GM18502 (cell line): ENCODE results near the gene SND1.
"Not testable (repeated sequence)": the region's sequence is repeated elsewhere in the genome, so short reads cannot be mapped to it uniquely, and the experiment has no call there.

Source experiments
- ATAC-seq: cut with Tn5 transposase; IDR thresholded peaks from one replicate; pipeline ENCODE4 v1.9.1; 2021; ENCODE audit warnings: mild to moderate bottlenecking; ENCODE audit not compliant: unreplicated experiment, poor library complexity

The SND1 gene

GRCh38 chr7:127899411-127899810 is 247.4 kb downstream of the SND1 start:
- ATAC-seq = no peak

- ATAC-seq = no peak
Measured at GRCh38 chr7:127900141-127900540, 248.1 kb downstream of the SND1 start.

- ATAC-seq = no peak
Measured at GRCh38 chr7:127900732-127901685, 249.0 kb downstream of the SND1 start.

- ATAC-seq = no peak
Measured at GRCh38 chr7:127901895-127902703, 250.1 kb downstream of the SND1 start.

- not testable (repeated sequence) for ATAC-seq
Measured at GRCh38 chr7:127902753-127903152, 250.8 kb downstream of the SND1 start.

GRCh38 chr7:127903892-127904669 is 252.1 kb downstream of the SND1 start:
- no peak for ATAC-seq

- no peak for ATAC-seq
Measured at GRCh38 chr7:127904670-127904985, 252.6 kb downstream of the SND1 start.

GRCh38 chr7:127905021-127905420 is 253.0 kb downstream of the SND1 start:
- ATAC-seq = no peak

- ATAC-seq = no peak
Measured at GRCh38 chr7:127905491-127906330, 253.7 kb downstream of the SND1 start.

GRCh38 chr7:127907110-127908040 is 255.4 kb downstream of the SND1 start:
- no peak for ATAC-seq

- ATAC-seq = no peak
Measured at GRCh38 chr7:127908430-127909258, 256.6 kb downstream of the SND1 start.

GRCh38 chr7:127909424-127910152 is 257.6 kb downstream of the SND1 start:
- no peak for ATAC-seq

- no peak for ATAC-seq
Measured at GRCh38 chr7:127910670-127911069, 258.7 kb downstream of the SND1 start.

GRCh38 chr7:127911968-127912511 is 260.0 kb downstream of the SND1 start:
- ATAC-seq = peak; percentile 81

GRCh38 chr7:127912901-127913300 is 260.9 kb downstream of the SND1 start:
- no peak for ATAC-seq

- ATAC-seq = no peak
Measured at GRCh38 chr7:127913686-127914085, 261.7 kb downstream of the SND1 start.

GRCh38 chr7:127914693-127915092 is 262.7 kb downstream of the SND1 start:
- ATAC-seq = no peak
